Activated CD8-positive, alpha-beta memory T cell treated with anti-CD3 and anti-CD28 coated beads for 1 hour (primary cell): ENCODE measurements around the gene ASB1.
"Not testable (repeated sequence)": the region's sequence is repeated elsewhere in the genome, so short reads cannot be mapped to it uniquely, and the experiment has no call there.

ENCODE experiments used
- DNase-seq, 2 donors: peaks; one replicate each; pipeline ENCODE4 v3.0.0-alpha.2; 2020; ENCODE audit warnings: low read depth in 1 of 2; ENCODE audit errors: extremely low read depth in 1 of 2

The ASB1 gene

DNA sequence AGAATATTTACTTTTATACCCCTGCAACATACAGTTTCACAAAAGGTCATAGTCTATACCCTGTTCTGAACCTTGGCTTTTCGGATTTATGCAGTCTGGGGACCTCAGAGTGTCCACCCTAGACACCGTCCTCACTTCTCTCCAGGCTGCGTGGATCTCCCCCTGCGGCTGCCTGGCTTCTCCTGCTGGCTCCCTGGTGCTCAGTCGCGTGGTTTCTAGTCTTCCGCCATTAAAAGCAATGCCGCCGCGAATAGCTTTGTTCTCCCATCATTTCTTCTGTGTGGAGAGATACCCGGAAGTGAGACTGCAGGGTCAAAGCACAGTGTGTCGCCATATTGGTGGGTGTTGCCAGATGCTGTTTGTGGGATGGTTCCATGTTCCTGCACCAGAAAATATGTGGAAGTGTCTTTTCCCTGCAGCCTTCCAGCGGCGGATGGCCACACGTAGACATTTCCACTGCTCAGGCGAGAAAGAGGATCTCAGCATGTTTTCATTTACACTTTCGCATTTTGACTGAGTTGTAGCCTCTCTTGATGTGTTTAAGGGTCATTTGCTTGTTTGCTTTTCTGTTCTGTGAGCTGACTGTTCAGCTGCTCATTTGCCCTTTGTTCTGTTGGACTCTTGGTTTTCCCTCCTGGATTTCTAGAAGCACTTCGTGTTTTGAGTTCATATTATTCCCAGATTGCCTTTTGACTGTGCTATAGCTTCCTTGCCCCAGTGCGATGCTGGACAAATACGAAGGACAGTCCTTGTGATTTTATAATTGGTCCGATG, 22.9 kb upstream of the ASB1 start:
- DNase-seq, result no peak

DNA sequence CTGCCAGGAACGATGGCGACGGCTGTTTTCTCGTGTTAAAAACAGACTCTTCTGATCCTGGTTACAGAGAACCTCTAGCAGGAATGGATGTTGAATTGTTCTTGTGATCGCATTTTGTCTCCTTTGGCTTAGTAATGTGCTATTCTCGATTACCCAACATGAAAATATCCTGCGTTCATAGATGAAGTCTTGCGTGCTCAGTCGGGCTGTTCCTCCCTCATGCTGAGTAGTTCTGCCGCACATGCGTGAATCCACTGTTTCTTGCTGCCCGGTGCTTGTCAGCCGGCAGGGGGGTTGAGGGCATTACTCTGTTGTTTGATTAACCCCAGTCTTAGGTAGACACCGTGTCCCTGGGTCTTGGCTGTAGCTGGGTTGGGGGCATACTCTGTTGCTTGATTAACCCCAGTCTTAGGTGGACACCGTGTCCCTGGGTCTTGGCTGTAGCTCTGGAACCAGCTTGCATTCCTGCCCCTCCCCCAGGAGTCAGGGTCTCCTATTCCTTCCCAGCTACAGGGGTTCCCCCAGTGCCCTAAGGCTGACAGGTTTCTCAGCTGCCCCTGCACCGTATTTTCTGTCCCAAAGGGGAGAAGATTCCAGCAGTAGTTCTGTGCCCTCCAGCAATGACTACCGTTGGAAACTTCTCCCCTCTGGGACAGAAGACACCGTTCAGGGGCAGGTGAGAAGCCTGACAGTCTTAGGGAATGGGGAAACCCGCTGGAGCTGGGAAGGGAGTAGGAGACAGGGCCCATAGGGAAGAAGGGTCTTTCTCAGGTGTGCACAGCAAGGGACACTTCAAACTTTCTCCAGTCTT, 22.1 kb upstream of the ASB1 start:
- DNase-seq, result no peak

DNA sequence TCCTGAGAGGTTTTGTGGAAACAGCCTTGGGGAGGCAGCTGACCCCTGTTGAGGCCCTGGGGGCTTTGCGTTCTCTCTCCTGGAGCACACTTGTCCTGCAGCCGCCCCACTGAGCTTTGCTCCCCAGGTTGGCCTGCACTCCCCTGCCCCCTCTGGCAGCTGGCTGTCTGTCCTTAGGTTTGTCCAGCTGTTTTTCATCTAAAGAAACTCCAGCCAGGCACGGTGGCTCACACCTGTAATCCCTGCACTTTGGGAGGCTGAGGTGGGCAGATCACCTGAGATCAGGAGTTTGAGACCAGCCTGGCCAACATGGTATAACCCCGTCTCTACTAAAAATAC, 21.5 kb upstream of the ASB1 start:
- DNase-seq, result not testable (repeated sequence)

DNA sequence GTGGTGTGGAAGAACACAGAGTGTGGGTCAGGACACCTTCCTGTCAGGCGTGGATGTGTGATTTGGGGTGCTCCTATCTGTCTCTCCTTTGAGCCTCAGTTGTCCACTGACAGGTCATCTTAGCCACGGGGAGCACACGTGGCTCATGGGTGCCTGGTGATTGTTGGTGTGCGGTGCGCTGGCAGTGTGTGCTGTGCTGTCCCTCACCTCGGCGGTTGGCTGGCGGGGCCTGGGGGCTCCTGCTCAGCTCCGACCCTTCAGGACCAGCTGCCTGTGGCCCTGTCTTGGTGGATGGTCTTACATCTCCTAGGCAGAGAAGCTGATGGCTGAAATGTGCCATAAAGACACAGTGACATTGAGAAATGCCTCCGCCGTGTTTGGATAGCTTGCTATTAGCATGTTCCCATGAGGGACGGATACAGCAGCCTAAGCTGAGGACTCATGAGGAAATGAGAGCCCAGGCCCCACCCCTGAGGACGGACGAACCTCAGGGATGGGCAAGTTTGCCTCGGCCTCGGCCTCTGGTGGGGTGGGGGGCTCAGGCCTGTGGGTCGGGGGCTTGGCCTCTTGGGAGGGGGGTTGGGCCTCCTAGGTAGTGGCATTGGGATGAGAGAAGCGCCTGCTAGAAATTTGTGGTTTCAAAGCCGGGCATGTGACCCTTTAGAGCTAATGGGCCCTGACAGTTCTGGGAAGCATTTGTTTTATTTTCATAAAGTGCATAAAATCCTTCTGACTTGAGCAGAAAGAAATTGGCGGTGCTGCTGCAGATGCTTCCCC, 20.3 kb upstream of the ASB1 start:
- no peak for DNase-seq

DNA sequence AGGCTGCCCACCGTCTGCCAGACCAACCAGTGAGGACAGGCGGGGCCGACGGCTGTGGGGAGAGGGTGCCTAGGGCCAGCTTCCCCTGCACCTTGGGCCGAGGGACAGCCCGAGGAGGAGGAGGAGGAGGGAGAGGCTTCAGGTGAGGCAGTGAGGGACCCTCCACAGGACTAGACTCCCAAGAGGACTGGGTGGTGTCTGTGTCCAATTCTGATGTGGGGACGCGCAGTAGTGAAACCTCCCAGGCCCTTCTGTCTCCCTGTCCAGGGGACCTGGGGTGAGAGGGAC, 19.8 kb upstream of the ASB1 start:
- no peak for DNase-seq

DNA sequence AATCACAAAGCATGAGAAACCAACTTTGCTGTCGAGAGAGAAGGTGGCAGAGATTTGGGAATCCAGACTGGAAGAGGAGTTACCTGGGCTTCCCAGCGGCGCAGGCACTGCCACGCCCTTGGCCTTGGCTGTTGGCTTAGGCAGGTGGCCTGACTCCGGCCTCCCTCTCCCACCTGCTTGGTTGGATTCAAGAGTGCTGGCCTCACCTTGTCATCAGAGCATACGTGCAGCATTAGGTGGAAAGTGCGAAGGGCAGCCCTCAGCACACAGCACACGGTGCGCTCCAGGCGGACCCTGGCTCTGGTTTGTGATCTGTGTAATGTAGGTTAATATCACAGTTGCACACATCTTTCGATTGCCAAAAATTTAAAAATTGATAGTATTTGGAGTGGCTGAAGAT, 19.2 kb upstream of the ASB1 start:
- no peak for DNase-seq

DNA sequence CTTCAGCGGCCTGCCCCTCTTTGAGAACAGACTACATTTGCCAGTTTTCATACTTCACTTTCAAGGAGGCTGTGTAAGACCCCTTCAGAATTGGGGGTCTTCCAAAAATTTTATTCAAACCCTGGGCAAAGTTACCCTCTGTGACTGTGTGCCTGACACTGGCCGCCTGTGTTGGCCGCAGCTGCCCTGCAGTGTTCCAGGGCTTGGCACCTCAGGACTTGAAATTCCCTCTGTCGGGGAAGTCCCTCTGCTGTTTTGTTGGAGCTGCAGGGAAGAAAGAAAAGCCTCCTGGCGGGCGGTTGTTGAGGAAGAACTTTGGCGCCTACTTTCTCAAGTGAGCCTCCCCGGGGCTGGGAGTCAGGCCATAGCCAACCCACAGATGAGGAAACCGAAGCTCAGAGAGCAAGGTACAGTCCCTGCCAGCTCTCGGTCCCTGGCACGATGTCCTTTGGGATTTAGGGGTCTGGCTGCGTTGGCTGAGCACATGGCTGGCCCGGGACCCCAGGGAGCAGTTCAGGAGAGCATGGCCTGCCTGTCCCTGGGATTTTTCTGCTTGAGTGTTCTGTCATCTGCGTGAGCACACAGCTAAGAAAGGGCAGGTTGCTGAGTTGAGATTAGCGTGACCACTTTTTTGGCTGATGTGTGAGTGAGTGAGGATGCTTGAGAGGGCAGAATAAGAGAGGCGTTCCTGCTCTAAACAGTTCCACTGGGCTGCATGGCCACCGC, 17.9 kb upstream of the ASB1 start:
- no peak for DNase-seq

DNA sequence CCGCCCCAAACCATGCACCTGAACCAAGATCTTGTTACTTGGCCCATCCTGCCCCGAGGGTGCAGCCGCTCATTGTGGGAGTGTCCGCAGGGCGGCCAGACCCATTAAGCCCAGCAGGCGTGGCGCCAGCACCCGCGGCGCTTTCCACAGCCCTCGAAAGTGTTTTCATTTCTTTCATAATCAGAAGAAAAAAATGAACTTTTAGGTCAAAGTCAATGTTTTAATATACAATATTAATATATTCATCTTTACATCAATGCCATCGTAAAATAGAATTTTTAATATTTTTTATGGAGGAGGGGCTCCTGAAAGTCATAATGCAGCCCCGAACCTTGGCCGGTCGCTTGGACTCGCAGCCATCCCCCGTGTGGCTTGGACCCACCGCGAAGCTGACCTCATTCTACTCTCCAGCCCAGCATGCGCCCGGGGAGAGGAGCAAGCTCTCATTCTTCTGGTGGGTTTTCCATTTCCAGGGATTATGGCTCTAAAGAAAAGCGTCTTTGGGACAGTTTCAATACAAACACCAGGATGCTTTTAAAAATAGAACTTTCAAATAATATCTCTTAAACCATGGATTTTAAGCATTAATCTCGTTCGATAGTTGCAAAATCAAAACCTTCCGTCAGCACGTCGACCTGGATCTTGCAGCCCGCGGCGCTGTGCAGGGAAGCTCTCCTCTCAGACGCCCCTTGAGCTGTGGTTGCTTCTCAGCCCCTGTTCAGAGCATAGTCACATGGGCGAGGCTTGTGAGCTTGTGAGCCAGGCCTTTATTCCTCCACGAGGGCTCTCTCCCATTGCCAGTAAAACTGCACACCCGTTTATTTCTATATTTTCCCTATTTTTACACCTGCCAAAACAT, 17.2 kb upstream of the ASB1 start:
- no peak for DNase-seq

DNA sequence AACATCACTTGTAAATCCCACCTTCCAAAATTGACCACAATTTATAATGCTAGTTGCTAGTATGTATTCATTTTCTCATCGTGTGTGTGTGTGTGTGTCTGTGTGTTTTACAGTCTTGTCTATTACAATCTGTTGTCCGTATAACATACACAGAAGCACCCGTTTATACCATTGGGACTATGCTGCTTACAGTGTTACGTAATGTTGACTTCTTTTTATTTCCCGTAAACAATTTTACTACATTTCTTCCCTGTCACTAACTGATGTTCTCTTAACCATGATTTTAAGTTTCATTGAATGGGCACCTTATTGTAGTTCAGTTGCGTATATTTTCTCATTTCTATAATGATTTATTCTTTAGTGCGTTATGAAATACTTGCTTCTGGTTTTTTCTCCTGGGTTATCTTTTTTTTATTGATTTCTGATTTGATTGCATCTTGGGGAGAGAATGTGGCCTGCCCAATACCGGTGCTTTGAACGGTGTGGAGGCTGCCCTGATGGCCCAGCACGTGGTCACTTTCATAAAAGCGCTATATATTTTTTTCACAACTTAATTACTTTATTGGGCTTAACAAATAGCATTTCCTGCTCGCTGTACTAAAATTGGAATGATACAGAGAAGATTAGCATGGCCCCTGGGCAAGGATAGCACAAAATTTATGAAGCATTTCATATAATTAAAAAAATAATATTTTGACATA, 14.5 kb upstream of the ASB1 start:
- DNase-seq, result no peak

DNA sequence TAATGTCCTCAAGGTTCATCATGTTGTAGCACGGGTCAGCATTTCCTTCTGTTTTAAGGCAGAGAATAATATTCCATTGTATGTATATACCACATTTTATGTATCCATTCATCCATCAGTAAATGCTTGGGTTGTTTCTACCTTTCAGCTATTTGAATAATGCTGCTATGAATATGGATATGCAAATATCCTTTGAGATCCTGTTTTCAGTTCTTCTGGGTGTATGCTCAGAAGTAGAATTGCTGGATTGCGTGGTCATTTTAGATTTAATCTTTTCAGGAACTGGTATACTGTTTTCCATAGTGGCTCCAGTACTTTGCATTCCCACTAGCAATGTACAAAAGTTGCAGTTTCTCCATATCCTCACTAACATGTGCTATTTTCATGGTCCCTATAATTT, 13.4 kb upstream of the ASB1 start:
- DNase-seq, result no peak

DNA sequence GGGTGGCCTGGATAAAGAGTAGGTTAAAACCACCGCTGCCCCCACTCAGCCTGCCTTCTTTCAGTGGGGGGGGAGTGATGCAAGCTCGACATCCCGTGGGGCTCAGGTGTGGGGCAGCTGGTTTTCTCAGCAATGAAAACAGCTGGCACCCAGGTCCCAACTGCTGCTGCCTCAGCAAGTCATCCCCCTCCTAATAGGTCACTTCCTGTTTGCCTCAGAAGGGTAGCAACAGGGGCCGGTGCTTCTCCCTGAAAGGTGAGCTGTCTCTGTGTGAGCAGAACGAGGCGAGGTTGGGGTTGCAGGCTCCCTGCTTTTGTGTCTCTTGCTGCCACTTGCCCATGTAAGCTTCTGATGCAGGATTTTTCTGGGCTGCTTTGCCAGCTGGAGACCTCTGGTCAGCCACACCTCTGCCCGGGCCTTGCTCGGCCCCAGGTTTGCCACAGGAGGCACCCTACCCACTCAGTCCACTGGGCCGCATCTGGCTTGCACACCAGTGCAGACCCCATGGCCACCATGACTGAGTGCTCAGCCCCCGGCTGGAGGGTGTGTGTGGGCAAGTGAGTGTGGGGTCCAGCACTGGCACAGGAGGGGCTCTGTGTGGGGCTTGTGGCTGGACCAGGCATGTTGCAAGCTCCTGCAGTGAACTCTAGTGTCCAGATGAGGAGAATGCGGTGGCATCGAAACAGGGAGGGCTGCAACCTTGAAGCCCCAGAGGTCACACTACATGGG, 11.5 kb upstream of the ASB1 start:
- no peak for DNase-seq

DNA sequence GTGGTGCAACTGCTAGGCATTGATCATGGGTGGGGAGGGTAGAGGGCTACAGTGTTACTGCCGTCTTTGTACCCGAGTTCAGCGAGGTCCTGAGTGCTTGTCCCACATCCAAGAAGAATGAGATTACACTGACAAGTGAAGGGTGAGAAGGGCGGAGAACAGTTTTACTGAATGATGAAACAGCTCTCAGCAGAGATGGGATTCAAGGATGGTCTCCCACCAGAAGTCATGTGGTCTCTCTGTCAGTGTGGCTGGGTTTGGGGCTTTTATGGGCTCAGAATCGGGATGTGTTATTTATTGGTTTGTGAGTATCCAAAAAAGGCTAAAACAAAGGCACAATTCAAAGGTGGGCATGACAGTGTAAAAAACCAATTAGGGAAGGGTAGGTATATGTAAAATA, 10.8 kb upstream of the ASB1 start:
- DNase-seq, result no peak

DNA sequence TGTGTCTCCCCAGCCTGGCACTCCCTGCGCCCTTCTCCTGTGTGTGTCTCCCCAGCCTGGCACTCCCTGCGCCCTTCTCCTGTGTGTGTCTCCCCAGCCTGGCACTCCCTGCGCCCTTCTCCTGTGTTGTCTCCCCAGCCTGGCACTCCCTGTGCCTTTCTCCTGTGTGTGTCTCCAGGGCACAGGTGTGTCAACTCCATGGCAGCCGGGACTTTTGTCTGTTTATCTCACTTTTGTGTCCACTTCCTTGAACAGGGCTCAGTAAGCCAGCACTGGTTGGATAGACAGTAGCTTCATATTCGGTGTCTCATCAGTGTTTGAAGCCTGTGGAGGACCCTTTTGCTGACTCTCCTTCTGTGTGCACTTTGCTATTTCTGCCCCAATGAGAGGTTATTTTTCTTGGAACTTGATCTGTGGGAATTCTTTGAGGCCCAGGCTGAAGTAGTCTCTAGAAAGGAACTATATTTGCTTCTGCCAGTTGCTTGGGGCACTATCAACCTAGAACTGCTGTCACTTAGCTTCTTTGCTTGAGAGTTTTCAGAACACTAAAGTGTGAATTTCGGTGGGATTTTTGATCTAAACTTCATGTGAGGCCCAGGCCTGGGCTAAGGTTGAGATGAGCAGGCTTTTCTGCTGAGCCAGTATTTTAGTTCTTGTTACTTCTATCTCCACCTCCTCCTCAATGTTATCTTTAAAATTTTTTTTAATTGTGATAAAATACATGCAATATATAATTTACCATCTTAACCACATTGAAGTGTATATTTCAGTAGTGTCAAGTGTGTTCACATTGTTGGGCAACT, 8.3 kb upstream of the ASB1 start:
- no peak for DNase-seq

DNA sequence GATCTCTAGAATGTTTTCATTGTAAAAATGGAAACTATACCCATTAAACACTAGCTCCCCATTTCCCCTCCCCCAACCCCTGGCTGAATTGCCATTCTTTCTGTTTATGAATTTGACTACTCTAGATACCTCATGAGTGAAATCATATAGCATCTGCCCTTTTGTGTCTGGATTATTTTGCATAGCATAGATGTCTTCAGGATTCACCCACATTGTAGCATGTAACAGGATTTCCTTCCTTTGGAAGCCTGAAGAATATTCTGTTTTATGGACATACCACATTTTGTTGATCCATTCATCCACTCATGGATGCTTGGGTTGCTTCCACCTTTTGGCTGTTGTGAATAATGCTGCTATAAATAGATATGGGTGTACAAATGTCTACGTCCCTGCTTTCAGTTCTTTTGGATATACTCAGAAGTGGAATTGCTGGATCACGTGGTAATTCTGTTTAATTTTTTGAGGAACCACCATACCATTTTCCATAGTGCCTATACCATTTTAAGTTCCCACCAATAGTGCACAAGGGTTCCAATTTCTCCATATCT, 7.7 kb upstream of the ASB1 start:
- no peak for DNase-seq

DNA sequence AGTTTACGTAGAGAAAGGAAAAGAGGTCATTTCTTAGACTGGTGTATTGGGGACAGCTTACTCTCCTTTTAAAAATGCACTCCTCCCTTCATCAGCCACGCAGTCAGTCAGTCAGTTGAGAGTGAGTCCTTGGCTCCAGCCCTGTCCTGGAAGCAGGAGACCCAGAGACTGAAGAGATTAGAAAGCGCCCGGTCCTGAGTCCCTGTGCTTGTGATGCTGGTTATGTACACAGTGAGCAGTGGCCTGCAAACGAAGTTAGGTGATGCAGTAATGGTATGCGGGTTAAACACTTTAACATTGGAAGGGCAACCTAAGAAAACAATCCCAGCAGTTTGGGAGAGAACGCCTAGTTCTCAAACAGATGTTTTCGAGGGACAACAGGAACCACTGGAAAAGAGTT, 6.3 kb upstream of the ASB1 start:
- DNase-seq, result no peak

DNA sequence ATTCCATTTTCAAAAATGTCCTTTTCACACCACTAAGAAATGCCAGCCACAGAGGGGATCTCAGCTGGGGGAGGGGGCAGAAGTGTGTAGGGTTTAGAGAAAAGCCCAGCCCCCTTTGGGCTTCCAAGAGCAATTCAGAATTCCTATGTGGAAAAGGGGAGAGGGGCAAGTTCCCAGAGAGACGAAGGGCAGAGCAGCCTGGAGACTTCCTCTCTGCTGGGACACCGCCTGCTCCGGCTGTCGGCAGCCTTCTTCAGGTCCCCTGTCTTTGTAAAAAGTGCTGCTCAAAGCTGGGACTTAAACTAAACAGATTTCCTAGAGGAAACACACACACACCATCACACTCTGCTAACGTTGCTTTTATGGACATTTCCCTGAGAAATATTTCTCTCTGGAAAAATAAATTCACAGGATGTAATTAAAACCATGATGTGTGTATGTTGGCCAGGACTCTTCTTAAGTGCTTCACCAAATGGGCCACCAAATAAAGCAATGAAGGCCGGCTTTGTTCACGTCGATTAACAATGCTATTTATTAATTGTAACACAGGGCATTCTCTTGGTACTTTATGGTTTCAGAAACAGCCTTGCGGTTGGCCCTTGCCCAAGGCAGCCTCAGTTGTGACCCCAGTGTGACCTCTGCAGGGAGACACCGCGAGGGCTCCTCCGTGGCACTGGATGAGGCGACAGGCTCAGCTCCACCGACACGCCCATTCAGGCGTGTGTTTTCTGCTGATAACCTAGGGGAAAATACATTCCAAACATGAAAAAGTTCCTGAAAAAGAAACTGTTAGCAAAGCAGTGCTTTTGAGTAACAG, 5.6 kb upstream of the ASB1 start:
- DNase-seq, result no peak

DNA sequence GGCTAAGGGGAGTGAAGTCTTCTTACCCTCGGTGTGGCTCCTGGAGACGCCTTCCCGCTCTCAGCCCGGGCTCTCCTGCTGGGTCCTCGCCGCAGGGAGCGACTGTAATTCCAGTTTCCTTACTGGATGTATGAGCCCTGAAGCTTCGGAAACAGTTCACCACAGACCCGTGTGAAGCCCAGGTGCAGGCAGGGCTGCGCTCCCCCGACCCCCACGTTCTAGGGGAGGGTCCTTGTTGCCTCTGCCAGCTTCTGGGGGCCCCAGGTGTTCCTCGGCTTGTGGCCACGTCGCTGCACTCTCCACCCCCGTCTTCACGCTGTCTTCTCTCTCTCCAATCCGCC, 5.1 kb upstream of the ASB1 start:
- no peak for DNase-seq
